A172 (cell line): Measurements from ENCODE around the gene C6. TPM values are rescaled to one million over a fixed set of nuclear protein-coding genes. Genes with fewer than 3 reads are reported as not detected.

Experiments
- DNase-seq: peaks from one replicate; pipeline ENCODE4 v3.0.0-alpha.2; 2015; ENCODE audit warnings: low spot score
- total RNA-seq: library from RNA; depleted of rRNA; stranded (reverse); fragments of >200 nt; shearing (Covaris generic); gene quantifications from 2 replicates; pipeline ENCODE4 v1.2.3, GENCODE V29; 2014; rRNA removed

The C6 gene
- total RNA-seq, 1 experiment from 2014 or later, result not detected

DNA sequence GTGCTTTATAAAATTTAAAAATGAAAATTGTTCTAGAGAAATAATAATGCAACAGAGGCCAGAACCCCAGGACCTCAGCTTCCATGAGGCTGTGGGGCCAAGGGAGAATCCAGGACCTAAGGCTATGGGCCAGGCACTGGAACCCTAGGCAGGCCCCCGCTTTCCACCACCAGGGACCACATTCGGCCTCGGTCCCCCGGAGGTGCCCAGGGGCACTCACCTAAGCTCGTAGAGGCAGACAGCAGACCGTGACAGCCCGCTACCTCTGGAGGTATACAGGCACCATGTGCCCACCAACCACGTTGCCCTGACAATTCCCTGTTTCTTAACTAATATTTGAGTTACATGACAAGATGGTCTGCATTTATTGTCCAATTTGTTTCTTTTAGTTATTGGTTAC, 92.7 kb downstream of the C6 start:
- DNase-seq, result no peak

DNA sequence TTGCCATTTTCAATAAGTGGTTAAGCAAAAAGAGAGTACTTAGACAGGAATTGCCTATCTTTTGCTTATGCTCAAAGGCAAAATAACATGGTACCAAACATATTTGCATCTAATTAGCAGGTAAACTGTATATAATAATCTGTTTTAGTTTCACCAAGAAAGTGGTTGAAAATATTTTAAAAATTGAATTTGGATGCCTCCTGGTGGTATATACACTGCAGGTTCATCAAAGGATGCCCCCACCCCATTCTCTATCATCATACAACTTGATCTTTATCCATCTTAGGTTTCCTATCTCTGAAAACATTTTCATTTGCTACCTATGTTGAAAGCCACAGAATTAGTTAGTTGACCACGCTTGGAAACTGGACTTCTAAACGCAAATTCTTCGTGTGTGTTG, 95.2 kb downstream of the C6 start:
- no peak for DNase-seq

DNA sequence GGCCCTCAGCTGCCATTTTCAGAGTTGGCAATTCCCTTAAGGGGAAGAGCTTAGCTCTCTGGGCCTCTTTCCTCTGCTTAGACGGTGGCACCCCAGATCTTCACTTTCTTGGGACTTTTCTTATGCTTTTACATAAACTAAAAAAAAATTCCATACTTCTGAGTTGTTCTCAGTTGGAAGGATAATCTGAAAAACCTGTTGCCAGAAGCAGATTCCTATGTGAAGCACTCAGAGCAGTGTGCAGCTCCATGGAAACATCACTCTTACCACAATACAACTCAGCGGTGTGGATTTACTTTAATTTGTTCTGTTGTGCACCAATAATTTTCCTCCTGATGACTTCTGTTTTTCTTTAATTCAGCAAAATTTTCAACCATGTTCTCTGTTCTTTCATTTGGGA, 98.1 kb downstream of the C6 start:
- peak; percentile 8 for DNase-seq

DNA sequence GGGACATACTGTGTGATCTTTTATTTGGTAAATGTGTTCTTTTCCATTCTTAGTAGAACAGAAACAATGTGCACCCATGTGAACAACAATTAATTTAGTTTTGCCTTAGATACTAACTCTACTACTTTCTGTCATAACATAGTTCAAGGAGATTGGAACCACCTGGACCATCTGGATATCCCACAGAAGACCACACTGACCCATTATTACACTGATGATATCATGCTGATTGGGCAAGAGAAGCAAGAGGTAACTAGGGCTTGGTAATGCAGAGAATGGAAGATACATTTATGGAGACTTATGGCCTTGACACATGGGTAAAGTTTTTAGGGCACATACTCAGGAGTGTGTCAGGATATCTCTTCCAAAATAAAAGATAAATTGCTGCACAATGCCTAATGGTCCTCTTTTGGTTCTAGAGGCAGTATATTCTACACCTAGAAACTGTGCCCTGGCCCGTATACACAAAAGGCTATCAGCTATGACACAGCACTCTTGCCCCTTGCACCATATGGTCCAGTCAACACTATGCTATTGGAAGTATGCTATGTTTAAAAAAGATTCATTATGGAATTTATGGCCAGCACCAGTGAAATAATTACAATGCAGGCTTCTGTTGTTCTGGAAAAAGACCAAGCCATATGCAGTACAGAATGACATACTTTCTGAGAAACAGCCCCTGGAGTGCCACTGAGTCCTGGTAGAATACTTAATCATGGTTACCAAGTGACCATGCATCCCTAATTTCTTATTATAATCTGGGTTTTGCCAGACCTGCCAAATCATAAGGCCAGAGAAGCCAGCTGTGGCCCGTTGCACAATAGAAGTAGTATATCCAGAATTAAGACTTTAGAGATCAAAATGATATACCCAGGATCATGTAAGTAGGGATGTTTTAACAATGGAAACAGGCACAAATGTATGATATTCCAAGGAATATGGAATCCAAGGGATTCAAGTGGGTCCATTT, 100.6 kb downstream of the C6 start:
- DNase-seq, result no peak

DNA sequence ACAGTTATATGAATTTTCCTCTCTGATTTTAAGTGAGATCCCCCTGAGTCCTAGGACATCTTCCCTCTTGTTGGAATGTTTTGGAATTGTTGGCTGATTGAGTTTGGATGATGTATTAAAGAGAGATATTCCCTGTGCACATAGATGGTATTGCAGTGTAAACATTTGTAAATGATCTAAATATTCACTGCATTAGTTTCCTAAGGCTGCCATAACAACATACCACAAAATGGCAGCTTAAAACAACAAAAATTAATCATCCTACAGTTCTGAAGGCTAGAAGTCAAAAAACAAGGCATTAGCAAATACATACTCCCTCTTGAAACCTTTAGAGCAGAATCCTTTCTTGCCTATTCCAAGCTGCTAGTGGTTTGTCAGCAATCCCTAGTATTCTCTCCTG, 104.1 kb downstream of the C6 start:
- no peak for DNase-seq

DNA sequence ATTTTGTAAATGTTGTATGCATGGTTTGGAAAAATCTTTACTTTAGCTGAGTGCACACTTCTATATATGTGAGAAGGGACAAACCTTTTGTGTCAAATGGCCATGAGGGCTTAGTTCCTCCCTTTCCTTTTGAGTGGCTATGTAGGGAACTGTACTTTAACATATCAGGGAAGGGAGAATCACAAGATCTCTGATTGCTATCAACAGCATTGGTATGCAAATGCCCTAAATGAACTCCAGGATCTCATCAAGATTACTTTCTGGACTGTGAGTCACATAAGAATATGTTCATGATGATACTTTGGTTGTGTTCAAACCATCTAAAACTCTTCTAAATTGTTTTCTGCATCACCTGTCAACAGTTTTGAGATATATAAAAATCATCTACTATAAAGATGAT, 111.0 kb downstream of the C6 start:
- no peak for DNase-seq

DNA sequence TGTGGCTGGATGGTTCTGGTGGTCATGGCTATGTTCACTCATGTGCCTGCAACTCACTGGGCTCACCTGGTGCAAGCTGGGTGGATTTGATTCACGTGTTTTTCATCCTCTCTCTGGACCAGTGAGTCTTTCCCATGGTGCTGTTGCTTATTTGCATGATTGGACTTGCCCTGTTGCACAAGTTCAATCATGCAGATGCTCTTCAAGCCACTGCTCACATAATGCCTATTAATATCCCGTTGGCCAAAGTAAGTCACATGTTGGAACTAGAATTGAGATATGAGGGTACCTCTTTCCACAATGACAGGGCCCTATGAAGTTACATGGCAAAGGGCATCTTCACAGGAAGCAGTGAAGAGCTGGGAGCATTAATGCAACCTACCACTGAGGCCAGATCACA, 115.7 kb downstream of the C6 start:
- no peak for DNase-seq

DNA sequence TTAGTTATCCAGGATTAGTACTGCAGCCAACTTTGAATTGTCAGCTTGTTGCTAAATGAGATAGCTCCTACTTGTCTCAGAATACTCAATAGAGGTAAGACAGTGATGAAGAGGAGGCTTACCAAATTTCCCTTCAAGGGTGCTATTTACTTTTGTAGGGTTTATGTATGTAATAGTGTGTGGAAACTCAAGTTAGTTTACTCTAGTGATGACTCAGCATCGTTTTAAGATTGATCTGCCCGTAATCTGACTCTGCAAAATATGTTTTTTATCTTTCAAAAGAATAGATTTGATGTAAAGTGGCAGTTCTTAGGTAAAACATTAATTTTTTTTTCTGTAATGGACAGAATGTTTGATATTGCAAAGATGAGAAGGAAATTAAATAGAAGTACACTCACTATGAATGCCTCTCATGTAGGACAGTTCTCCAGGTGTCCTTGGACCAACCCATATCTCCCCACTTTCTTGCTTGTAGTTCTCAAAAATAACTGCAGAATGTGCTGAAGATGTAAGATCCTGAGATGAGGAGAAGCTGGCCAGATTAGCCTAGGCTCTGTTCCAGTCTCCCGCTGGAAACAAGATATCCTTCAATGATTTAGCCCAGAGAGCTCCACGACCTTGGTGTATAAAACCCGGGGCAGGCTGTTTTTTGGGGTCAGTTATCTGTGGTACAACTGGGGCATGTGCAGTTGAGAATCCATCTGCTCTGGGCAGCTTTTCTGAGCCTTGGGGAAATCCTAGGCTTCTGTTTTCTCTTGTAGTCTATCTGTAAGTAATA, 117.8 kb downstream of the C6 start:
- no peak for DNase-seq

DNA sequence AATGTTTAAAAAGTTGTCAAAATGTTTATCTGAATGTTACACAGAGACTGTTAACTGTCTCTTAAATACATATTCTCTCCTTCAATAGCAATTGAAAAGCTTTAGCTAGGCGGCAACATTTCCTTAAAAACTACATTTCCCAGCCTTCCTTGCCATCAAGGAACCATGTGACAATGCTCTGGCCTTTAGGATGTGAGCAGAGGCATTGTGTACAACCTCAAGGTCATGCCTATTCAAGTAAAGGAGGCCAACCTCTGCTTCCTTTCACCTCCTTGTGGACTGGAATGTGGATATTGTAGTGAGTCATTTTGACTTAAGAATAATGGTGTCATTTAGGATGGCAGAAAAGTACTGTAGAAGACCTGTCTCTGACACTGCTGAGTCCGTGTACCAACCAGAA, 118.5 kb downstream of the C6 start:
- DNase-seq, result peak; percentile 35

DNA sequence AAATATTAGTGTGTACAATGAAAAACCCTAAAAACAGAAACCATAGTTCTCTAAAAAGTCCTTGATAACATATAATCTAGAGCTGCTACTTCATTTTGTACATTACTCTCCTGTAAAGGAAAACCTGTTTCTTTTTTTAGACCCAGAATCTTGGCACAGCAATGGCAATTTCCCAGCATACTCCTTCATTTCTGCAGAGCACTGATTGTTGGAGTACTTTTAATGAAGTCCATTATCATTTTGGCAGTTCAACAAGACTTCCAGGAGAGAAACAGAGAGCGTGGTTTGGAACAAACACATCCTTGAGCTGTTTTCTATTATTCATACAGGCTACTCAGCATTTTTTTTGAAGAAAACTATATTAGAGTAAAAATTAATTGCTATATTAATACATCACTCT, 119.5 kb downstream of the C6 start:
- no peak for DNase-seq

Other genes with a start within 250 kb of the C6 start
- gene MROH2B, start 142.2 kb downstream of the C6 start, total RNA-seq, result not detected in 2 replicates